ENCODE results near the gene HDAC9.
A peak's percentile ranks its signal among the peaks of the same experiment; 100 is the strongest.

The HDAC9 gene

DNA sequence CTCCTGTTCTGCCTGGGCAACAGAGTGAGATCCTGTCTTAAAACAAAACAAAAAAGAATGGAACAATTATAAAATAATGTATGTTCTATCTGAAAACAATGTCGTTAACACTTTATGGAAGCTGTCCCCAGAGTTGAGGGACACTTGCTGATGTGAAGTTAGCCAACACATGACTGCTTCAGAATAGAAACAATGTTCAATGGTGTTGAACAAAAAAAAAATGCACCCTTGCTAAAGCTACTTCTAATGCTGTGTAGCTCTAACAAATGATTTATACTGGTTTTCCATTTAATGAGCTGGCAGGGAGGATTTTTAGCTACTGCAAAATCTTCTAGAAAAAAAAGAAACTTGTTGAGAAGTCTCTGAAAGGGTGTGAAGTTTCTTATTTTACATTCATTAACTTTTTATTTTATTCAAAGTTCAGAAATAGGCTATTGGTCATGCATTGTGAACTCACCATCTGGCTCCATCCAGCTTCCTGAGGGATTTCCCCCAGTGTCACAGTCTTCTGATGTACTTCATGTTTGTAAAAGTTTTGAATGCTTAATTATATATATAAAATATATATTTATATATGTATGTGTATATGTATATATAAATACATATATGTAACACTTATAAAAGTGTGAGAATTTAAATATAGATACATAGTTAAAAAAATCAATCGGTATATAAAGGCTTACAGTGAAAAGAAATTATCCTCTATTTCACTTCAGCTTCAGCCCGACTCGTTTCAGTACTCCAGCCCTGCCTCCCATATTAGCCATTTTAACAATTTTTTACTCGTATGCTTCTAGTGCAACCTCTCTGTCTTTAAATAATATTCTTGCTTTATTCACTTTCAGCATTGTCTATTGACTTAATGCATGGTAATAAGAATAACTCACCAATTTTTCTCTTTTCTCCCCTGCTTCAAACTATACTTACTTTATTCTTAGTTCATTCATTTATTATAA lies 35.0 kb downstream of the HDAC9 start:
- DNase-seq (ENCODE audit: insufficient read length) (no peak), FAIRE-seq (peak; percentile 81)
- TF ChIP-seq POLR2A (IDR thresholded peaks at IDR 0.05; ENCODE audit: low read depth, low read length): no peak
- no peak for TF ChIP-seq TAF1 (IDR thresholded peaks at IDR 0.05; ENCODE audit: borderline replicate concordance, low read depth, low read length)
- no peak for TF ChIP-seq POLR2AphosphoS5 (IDR thresholded peaks at IDR 0.05; ENCODE audit: low read depth, low read length)

DNA sequence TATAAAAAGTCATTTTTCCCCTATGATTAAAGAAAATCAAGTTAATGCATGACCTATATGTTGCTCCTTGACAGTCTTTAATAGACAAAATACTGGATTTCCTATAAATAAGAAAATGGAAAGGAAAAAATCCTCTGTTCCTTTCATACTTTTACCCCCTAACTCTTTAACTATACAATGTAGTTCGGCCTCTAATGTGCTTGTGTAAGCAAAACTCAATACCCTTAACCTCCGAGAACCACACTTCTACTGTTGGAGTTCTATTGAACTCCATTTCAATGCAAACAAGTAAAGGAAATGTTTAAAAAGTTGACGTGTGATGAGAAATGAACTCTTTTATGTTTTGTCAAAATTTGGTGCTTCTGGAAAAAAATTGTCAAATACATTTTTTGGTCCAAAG lies 36.0 kb downstream of the HDAC9 start:
- FAIRE-seq: no peak
- DNase-seq (ENCODE audit: insufficient read length): no peak
- TF ChIP-seq POLR2AphosphoS5 (IDR thresholded peaks at IDR 0.05; ENCODE audit: low read depth, low read length) (no peak), TAF1 (IDR thresholded peaks at IDR 0.05; ENCODE audit: borderline replicate concordance, low read depth, low read length) (no peak), POLR2A (IDR thresholded peaks at IDR 0.05; ENCODE audit: low read depth, low read length) (no peak)

DNA sequence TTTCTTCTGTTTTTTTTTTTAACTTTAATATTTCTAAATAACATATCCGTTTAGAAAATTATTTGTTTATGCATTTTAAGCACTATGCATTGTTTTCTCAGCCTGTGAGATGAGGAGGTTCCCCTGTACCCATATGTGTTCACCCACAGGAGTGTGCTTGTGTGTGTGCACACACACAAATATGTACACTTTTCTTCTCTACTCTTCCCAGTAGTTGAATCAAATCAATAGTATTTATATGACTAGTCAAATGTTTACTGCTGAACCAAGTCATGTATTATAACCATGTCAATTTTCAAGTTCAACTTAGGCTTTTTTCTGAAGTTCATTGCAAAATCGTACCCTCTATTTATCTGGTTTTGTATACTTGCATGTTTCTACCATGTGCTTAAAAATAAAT lies 37.3 kb downstream of the HDAC9 start:
- no peak for DNase-seq (ENCODE audit: insufficient read length)
- no peak for TF ChIP-seq POLR2AphosphoS5 (IDR thresholded peaks at IDR 0.05; ENCODE audit: low read depth, low read length)
- TF ChIP-seq POLR2A (IDR thresholded peaks at IDR 0.05; ENCODE audit: low read depth, low read length): no peak
- no peak for TF ChIP-seq TAF1 (IDR thresholded peaks at IDR 0.05; ENCODE audit: borderline replicate concordance, low read depth, low read length)
- peak; percentile 63 for FAIRE-seq

DNA sequence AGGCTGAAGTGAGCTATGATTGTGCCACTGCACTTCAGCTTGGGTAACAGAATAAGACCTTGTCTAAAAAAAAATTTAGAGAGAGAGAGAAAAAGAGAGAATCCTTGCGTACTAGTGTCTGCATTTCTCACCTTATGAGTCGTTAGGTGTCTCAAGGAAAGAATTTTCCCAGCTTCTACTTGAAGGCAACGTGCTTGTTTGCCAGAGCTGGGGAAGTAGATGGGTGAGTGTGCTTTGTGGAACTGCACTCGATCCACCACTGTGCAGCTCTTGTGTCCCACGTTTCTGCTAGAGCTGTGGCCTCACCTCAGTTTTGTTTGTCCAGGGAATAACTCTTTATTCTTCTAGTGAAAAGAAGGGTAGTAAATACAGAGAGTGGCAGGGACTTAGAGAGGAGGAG lies 38.9 kb downstream of the HDAC9 start:
- DNase-seq (ENCODE audit: insufficient read length): no peak
- TF ChIP-seq POLR2AphosphoS5 (IDR thresholded peaks at IDR 0.05; ENCODE audit: low read depth, low read length) (no peak), TAF1 (IDR thresholded peaks at IDR 0.05; ENCODE audit: borderline replicate concordance, low read depth, low read length) (no peak), POLR2A (IDR thresholded peaks at IDR 0.05; ENCODE audit: low read depth, low read length) (no peak)
- FAIRE-seq: no peak

DNA sequence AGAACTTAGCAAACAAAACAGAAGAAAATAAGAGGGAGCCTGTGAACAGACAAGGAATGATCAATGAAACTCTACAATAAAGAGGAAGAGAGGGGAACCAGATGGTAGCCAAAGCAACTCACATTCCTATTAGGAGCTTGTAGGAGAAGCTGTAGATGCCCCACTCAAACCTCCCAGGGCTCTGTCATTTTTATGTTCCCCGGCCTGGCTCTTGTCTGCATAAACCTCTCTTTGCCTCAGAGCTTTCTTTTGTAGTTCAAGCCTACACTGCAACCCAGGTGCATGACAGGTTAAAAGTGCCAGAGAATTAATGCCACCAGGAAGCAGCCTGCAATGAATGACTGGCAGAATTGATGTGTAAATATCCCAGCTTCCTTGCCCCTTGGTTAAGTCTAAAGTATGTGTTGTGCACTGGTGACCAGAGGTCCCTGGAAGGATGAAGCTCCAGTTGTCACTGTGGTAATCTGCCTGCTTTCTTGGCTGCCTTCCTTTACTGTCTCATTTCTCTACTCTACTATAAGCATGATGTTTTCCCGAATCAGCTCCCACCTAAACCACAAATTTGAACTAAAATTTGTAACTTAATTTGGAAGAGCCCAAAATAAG lies 40.4 kb downstream of the HDAC9 start:
- FAIRE-seq (peak; percentile 36), DNase-seq (ENCODE audit: insufficient read length) (no peak)
- TF ChIP-seq POLR2A (IDR thresholded peaks at IDR 0.05; ENCODE audit: low read depth, low read length) (no peak), TAF1 (IDR thresholded peaks at IDR 0.05; ENCODE audit: borderline replicate concordance, low read depth, low read length) (no peak), POLR2AphosphoS5 (IDR thresholded peaks at IDR 0.05; ENCODE audit: low read depth, low read length) (no peak)

DNA sequence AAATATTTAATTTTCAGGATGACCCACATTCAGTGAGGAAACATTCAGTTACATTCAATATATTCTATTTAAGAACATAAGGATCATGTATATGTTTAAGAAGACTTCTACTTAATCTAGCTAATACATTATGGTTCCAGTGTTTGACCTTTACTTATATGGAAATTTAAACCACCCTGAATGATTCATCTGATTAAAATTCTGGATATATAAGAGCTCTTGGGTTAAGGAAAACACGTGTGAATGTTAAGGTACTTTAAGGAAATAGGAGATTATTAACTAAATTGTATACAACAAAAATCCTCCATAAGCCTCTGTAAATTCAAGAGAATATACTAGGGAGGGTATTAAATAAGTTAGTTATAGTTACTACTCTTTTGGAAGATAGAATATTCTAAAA lies 40.9 kb downstream of the HDAC9 start:
- DNase-seq (ENCODE audit: insufficient read length) (no peak), FAIRE-seq (no peak)
- TF ChIP-seq POLR2A (IDR thresholded peaks at IDR 0.05; ENCODE audit: low read depth, low read length) (no peak), TAF1 (IDR thresholded peaks at IDR 0.05; ENCODE audit: borderline replicate concordance, low read depth, low read length) (no peak), POLR2AphosphoS5 (IDR thresholded peaks at IDR 0.05; ENCODE audit: low read depth, low read length) (no peak)

DNA sequence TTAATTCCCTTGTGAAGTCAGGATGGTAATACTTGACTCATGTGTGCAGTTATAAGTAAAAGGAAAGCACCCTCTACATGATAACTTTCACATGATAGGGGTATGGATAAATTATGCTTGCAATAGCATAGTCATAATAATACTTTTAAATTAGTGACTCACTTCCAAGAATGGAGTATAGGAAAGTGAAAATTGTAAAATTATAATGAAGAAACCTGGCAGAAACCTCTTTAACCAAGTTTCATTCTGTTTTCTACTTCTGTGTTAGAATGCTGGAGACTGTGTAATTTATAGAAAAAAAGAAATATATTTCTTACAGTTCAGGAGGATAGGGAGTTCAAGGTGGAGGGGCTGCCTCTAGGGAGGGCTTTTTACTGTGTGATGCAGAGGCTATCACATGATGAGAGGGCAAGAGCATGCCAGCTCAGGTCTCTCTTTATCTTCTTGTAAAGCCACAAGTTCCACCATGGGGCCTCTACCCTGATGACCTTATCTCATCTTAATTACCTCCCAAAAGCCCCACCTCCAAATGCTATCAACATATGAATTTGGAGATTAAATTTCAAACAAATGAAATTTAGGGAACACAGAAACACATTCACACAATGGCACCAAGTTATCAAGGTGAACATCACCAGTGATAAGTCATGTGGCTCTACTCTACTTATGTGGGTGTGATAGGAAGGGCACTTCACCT lies 43.2 kb downstream of the HDAC9 start:
- no peak for FAIRE-seq
- TF ChIP-seq POLR2AphosphoS5 (IDR thresholded peaks at IDR 0.05; ENCODE audit: low read depth, low read length): no peak
- TF ChIP-seq TAF1 (IDR thresholded peaks at IDR 0.05; ENCODE audit: borderline replicate concordance, low read depth, low read length): no peak
- no peak for TF ChIP-seq POLR2A (IDR thresholded peaks at IDR 0.05; ENCODE audit: low read depth, low read length)
- DNase-seq (ENCODE audit: insufficient read length): no peak

DNA sequence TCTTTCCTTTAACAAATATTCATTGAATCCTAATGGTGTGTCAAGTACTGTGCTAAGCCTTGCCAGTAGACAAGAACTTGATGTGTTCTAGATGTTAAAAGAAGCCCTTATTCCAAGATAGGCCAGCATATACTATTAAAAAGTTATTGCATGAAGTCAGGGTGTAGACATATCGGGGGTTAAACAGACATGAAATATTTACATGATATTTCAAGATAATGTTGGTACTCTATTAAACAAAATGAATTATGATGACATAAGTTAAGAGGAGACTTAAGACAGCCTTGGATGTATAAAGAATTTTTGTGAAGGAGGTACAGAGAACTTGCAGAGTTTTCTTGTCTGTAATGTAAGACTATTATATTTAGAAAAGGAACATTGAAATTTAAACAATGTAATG lies 44.8 kb downstream of the HDAC9 start:
- FAIRE-seq (no peak), DNase-seq (ENCODE audit: insufficient read length) (no peak)
- TF ChIP-seq POLR2A (IDR thresholded peaks at IDR 0.05; ENCODE audit: low read depth, low read length): no peak
- TF ChIP-seq TAF1 (IDR thresholded peaks at IDR 0.05; ENCODE audit: borderline replicate concordance, low read depth, low read length): no peak
- TF ChIP-seq POLR2AphosphoS5 (IDR thresholded peaks at IDR 0.05; ENCODE audit: low read depth, low read length): no peak

DNA sequence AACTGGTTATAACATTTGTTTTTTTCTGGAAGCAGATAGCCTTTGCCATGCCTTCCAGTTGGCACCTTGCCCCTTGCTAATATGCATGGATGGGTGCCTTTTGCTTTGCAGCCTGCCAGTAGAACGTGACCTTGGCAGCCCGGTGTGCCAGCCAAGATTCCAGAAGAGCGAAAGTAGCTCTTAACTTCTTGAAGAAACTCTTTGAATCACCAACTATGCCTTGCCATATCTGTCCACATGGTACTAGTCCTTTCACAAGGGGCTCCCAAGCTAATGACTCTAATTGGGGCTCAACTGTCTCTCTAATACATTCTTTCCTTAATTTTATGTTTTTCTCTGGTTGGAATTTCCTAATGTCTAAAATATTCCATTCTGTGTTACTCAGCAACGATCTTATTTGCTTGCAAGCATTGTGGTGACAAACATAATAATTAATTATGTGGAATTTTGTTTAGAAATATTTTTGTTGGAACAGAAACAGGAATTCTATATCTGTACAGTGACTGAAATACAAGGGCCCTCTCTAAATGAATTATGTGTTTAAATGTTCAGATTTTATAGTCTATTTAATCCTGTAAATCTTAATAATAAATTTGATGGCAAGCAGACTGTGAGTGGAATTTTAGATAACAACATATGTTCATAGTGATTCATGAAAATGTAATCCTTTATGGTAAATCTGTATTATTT lies 45.8 kb downstream of the HDAC9 start:
- DNase-seq (ENCODE audit: insufficient read length) (no peak), FAIRE-seq (no peak)
- TF ChIP-seq POLR2AphosphoS5 (IDR thresholded peaks at IDR 0.05; ENCODE audit: low read depth, low read length): no peak
- no peak for TF ChIP-seq POLR2A (IDR thresholded peaks at IDR 0.05; ENCODE audit: low read depth, low read length)
- TF ChIP-seq TAF1 (IDR thresholded peaks at IDR 0.05; ENCODE audit: borderline replicate concordance, low read depth, low read length): no peak

DNA sequence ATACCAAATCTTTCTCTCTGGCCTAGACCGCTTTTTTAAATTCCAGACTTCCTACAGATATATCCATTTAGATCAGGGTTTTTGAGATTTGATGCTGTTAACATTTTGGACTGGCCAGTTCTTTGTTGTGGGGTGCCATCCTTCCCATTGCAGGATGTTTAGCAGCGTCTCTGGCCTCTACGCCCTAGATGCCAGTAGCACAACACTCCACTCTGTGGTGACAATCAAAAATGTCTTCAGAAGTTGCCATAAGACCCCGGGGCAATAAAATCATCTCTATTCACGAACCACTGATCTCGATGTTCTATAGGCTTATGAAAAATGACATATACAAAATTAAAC lies 46.3 kb downstream of the HDAC9 start:
- no peak for DNase-seq (ENCODE audit: insufficient read length)
- TF ChIP-seq POLR2AphosphoS5 (IDR thresholded peaks at IDR 0.05; ENCODE audit: low read depth, low read length): no peak
- no peak for TF ChIP-seq POLR2A (IDR thresholded peaks at IDR 0.05; ENCODE audit: low read depth, low read length)
- no peak for TF ChIP-seq TAF1 (IDR thresholded peaks at IDR 0.05; ENCODE audit: borderline replicate concordance, low read depth, low read length)
- FAIRE-seq: no peak

DNA sequence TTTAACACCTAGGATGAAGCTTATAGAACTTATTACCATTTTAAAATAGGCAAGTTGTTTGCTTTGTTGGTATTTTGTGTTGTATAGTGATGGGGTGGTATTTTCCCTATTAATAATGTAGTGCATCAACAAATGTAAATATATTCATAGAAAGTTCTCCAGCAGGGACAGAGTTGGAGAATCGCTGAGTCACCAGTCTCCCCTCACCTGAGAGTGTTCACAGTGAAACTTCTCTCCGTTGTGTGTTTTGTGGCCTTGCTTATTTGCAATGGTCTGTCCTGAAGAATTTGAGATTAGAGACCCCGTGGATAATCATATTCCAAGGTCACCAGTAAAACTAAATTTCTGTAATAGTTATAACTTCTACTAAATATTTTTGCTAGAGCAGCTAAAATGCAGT lies 51.0 kb downstream of the HDAC9 start:
- TF ChIP-seq TAF1 (IDR thresholded peaks at IDR 0.05; ENCODE audit: borderline replicate concordance, low read depth, low read length): no peak
- TF ChIP-seq POLR2AphosphoS5 (IDR thresholded peaks at IDR 0.05; ENCODE audit: low read depth, low read length): no peak
- no peak for TF ChIP-seq POLR2A (IDR thresholded peaks at IDR 0.05; ENCODE audit: low read depth, low read length)
- no peak for FAIRE-seq
- DNase-seq (ENCODE audit: insufficient read length): no peak

Measured in GM12892 (cell line).